ENCODE data around the gene OVAAL.
"Not testable (repeated sequence)": the region's sequence is repeated elsewhere in the genome, so short reads cannot be mapped to it uniquely, and the experiment has no call there.

The OVAAL gene

DNA sequence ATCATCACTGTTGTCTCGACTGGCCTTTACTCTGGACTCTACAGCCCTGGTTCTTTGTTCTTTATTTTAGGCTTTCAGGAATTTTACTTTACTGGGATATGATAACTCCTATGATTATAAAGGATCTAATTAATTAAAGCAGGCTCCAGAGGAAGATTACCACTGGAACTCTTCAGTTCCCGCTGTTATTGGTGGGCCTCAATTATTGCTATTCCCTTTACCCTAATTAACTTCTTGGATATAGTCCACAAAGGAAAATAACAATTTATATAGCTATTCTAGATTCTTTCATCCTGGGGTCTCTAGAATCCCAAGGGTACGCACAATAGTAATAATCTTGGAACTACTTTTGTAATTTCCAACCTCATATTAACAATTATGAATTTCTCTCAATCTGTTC, 8.5 kb upstream of the OVAAL start:
- no peak for TF ChIP-seq CTCF (IDR thresholded peaks at IDR 0.05; ENCODE audit: low read depth, low read length)
- DNase-seq (ENCODE audit: extremely low read depth, low read depth): no peak

DNA sequence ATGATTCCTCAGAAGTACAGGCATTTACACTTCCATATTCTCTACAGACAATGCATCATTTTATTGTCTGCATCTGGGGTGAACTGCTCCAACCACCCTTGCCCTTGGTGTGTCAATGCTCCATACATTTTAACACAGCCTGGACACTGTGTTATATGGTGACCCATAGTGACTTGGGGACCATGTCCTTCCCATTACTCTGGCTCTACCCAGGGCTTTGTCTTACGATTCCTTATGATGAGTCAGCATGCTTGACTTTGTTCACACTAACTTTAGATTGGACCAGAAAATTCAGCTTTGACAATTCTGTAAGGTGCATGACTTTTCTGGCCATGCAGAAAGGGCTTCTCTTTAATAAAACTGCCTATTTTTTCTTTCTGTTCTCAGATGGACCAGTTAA, 6.8 kb upstream of the OVAAL start:
- no peak for TF ChIP-seq CTCF (IDR thresholded peaks at IDR 0.05; ENCODE audit: low read depth, low read length)
- no peak for DNase-seq (ENCODE audit: extremely low read depth, low read depth)

DNA sequence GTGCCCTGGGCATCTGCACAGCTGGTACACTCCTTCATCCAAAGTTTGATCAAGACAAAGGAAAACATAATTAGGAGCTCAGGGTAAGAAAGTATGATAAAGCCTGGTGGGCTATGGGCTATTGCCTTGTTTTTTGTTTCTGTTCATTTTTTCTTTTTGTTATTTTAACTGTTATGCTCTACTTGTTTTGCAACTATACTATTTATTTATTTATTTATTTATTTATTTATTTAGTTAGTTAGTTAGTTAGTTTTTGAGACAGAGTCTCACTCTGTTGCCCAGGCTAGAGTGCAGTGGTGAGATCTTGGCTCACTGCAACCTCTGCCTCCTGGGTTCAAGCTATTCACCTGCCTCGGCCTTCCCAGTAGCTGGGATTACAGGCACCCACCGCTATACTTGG, 5.7 kb upstream of the OVAAL start:
- DNase-seq (ENCODE audit: extremely low read depth, low read depth): not testable (repeated sequence)

GRCh38 chr1:180555411-180555810, 3.4 kb upstream of the OVAAL start:
- TF ChIP-seq CTCF (IDR thresholded peaks at IDR 0.05; ENCODE audit: low read depth, low read length): no peak
- DNase-seq (ENCODE audit: extremely low read depth, low read depth): no peak

GRCh38 chr1:180560200-180560867, 1.6 kb downstream of the OVAAL start:
- DNase-seq (ENCODE audit: extremely low read depth, low read depth): no peak
- TF ChIP-seq CTCF (IDR thresholded peaks at IDR 0.05; ENCODE audit: low read depth, low read length): no peak

DNA sequence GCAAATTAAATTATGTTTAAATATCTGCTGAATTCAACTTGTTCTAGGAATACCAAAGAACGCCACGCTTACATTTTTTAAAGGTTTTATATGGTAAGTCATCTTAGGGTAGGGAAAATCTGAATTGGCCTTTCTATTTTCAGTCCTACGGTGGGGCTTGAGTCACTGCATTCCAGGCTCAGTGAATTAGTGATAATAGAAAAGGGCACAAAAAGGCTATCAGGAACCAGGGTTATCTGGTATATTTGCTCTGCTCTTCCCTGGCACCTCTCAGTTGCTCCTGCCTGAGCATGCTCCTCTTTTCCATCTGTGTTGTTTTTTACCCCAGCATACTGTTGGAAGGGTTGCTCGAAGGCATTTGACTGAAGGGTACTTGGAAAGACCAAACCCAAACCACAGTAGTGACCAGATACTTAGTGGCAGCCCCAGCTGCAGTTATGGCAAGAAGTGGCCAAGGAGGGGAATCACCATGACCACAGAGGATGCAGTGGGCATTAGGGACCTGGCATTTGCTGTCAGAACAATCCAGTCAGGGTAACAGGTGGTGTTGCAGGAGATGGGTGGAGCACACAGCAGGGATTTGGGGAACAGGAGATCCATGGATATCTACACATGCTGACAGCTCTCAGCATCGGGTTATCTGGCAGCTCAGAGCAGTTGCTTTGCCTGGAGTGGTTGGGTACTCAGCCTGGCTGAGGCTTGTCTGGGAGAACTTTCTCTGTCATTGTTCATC, 2.3 kb downstream of the OVAAL start:
- no peak for DNase-seq (ENCODE audit: extremely low read depth, low read depth)
- TF ChIP-seq CTCF (IDR thresholded peaks at IDR 0.05; ENCODE audit: low read depth, low read length): no peak

GRCh38 chr1:180562640-180563025, 3.9 kb downstream of the OVAAL start:
- no peak for TF ChIP-seq CTCF (IDR thresholded peaks at IDR 0.05; ENCODE audit: low read depth, low read length)

More at GRCh38 chr1:180562640-180563025, 3.9 kb downstream of the OVAAL start:
- no peak for DNase-seq (ENCODE audit: extremely low read depth, low read depth)

All from AG09319 (cell line).